HG03103 (cell line): Measurements from ENCODE around the gene SMC5.
"Not testable (repeated sequence)": the region's sequence is repeated elsewhere in the genome, so short reads cannot be mapped to it uniquely, and the experiment has no call there.

Experiments
- ATAC-seq: cut with Tn5 transposase; IDR thresholded peaks from one replicate; pipeline ENCODE4 v1.9.1; 2021; ENCODE audit warnings: low read depth; ENCODE audit not compliant: unreplicated experiment

Gene SMC5

DNA sequence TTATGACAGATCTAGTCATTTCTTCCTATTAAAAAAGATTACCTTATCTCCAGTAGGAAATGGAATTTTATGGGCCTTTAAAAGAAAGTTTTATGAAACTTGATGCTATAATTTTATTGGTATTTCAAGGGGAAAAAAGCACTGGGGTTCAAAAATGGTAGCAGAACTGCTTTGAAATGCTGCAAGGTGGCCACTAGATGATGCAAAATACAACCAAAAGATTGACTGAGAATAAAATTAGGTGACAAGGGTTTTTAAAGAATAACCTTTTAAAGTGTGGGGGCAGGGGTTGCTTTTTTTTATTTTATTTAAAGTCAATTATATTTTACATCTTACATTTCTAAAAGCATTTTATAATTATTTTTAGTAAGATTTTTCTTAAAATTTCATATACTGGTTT is 94.0 kb downstream of the SMC5 start:
- no peak for ATAC-seq

DNA sequence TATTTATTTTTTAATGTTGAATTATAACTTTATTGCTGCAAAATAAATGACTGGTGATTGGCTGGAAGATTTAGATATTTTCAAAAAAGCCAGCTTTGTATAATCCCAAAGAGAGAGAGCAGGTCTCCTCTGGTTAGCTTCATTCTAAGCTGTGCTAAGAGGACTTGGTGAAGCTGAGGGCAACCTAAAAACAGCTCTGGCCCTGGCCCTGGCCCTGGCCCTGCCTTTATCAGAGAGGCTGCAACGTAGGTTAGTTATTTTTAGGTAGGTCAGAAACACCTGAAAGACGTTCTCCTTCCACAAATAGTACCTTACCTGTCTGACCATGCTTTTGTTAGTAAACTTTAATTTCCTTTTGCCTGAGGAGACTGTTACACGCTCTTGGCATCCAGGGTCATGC is 97.0 kb downstream of the SMC5 start:
- ATAC-seq = no peak

DNA sequence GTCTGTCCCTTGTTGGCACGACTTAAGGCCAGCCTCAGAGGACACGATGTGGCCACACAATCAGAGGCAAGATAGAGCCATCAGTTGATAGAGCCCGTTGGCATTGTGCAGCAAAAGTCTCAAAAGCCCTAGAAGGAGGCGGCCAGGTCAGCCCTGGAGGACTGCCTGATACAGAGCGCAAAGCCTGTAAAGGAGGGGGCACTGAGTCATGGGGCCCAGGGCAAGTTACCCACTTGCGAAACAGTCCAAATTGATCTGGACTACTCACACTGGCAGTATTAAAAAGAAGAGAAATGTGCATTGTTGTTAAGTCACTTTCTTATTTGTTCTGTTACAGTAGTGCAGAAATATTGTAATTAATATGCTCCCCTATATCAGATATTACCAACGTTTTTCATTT is 104.2 kb downstream of the SMC5 start:
- ATAC-seq = no peak

DNA sequence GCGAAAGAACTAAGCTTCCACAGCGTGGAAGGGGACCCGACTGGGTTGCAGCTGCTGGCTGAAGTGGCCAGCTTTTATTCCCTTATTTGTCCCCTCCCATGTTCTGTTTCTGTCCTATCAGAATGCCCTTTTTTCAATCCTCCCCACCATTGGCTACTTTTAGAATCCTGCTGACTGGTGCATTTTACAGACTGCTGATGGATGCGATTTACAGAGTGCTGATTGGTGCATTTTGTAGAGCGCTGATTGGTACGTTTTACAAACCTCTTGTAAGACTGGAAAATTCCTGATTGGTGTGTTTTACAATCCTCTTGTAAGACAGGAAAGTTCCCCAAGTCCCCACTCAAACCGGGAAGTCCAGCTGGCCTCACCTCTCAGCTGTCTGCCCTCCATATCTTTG is 105.0 kb downstream of the SMC5 start:
- no peak for ATAC-seq

DNA sequence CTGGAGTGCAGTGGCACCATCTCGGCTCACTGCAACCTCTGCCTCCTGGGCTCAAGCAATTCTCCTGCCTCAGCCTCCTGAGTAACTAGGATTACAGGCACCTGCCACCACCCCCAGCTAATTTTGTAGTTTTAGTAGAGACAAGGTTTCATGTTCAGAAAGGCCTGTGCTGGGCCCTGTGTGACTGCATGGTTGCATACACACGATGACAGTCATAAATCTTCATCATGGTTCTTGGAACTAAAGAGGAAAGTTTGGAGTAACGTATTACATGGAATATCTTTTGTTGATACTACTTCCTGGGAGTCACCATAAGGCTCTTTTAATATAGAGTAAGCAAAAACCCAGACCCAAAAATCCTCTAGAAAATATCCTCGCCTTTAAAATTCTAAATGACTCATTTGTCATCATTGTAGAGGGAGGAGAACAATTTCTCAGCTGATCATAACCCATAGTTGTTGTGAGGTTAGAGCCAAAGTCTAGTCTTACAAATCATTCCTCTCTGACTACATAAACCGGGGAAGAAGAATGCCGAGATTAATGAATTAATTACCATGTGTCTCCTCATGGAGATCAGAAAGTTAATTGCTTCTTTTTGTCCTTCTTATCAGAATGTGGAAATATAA is 108.6 kb downstream of the SMC5 start:
- ATAC-seq = no peak

DNA sequence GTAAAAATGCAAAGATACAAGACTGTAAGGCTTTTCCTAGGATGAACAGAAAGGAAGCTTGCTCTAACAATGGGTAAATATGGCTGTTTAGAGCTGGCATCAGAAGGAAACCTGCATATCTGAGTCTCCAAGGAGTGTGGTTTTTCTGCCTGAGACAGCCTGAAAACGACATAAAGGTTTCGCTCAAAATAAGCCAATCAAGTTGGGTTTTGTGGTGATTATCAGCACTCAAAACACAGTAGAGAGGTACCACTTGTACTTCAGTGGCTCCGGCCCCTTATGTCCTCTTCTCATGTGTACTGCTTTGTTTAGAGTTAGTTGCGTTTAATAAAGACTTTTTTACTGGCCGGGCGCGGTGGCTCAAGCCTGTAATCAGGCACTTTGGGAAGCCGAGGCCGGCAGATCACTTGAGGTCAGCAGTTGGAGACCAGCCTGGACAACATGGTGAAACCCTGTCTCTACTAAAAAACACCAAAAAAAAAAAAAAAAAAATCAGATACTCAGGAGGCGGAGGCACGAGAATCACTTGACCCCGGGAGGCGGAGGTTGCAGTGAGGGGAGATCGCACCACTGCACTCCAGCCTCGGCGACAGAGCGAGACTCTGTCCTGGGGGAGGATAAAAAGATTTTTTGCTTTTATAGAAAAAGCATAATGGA is 116.3 kb downstream of the SMC5 start:
- no peak for ATAC-seq

DNA sequence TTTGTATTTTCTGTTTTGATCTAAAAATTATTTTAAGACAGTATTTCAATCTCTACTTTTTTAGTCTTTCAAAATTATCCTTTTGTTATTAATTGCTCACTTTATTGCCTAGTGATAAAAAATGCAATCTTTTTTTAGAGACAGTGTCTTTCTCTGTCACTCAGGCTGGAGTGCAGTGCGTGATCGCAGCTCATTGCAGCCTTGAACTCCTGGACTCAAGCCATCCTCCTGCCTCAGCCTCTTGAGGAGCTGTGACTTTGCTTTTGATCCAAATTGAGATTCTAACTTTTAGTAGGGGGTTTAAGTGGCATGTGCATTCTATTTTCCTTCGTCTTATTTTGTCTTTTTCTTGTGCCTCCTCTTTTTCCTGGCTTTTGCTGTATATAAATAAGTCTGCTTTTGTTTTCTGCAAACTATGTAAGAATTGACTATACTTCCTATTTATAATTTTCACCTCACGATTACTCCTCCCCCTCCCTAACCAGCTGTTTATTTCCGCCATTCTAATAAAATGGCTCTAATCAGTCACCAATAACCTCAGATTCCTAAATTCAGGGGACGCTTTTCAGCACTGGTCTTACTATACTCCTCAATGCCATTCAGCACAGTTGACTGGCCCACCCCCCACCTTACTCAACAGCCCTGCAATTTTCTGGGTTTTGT is 123.4 kb downstream of the SMC5 start:
- no peak for ATAC-seq

DNA sequence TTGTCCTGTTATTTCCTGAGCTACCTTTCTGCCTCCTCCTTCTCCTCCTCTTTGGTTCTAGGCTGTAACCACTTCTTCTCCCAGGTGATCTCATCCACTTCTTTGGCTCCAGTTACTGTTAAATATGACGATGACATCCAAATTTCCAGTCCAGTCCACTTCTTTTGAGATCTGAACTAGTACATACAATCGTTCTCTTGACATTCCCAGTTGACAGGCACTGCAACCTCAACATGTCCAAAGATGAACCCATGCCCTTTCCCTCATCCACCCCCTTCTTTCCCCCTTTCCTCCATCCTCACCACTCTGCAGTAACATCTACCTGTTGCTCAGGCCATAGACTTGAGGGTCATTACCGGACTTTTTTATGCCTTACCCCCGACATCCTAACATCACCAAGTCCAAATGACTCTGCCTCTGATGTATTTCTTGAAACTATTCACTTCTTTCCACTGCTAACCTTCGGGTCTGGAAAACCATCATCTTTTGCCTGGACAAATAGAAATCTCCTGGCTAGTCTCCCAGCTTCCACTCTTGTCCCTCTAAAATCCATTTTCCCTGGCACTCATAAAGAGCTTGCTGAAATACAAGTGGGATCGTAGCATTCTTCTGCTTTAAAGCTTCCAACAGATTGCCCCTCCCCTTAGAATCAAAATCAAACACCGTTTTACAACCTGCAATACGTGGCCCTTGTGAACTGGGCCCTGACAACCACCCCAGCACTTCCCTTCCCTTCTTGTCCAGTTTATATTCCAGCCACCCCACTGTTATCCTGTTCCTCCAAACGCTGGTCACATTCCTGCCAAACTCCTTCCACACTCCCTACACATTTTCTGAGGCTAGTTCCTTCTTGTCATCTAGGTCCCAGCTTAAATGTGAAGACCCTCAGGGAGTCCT is 124.2 kb downstream of the SMC5 start:
- ATAC-seq = no peak

DNA sequence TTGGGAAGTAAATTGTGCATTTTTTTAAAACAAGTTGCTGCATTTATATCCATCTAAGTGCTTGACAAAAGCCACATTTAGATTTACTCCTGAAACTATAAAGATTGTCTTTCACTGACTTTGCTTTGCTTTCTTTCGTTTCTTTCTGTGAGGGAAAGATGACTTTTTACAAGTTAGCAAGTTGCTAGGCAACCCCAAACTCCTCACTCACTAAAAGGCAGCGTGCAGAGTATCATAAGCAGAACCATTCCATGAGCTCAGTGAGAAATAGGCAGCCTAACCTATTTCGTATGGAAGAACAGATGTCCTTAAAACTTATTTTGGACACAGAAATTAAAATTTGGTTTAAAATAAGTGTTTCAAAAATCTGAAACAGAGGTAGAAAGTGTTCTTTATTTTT is 126.6 kb downstream of the SMC5 start:
- no peak for ATAC-seq

DNA sequence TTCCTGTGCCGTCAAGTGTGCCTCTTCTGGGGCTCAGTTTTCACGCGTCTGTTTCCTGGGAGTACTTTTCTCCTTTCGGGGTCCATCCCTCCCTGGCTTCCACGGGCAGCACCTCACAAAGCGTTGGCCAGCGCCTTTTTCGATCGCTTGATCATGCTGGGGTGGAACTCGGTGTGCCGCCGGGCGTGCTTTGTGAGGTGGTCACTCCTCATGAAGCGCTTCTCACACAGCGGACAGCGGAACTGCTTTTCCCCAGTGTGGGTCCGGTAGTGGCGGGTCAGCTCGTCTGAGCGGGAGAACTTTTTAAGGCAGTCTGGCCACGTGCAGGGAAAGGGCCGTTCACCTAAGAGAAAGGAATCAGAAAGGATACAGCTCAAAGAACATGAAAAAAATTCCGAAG is 128.9 kb downstream of the SMC5 start:
- ATAC-seq = no peak

DNA sequence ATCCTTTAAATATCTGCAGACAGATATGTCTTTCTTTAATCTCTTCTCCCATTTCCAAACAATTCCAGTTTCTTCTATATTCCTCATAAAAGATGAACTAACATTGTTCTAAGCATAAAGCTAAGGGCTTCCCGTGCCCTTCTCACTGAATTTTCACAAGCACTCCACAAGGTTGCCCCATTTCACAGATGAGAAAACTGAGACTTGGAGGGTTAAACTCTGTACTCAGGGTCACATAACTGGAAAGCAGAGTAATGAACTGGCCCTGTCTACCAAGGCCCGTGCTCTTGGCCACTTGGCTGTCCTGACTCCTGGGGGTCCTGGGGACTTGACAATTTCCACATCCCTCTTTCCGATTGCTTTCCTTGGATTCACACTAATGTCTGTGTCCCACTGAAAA is 130.4 kb downstream of the SMC5 start:
- ATAC-seq = no peak

DNA sequence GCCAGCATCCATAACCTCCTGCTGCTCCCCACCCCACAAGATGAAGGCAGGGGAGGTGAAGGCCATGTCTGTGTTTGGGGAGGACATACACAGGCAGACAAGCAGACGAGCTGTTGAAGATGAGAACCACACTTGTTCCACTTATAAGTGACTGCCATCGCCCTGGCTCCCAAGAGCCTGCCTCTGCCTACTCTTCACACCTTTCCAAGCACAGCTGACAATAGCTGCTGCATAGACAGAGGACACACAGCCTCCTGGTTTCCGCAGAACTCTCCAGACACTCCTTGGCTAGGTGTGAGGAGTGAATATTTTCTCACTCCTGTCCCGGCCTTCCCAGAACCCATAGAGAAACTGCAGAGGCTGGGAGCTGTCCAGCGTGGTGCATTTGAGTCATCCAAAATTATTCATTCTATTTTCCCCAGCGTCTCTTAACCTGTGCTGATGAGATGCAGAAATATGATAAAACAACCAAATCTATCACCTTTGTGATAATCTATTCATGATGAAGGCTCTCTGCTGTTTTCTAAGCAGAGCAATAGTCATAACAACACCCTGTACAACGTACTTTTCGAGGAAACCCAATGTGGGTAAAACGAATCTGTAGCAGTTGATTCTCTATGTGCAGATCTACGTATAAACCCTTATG is 131.0 kb downstream of the SMC5 start:
- no peak for ATAC-seq

DNA sequence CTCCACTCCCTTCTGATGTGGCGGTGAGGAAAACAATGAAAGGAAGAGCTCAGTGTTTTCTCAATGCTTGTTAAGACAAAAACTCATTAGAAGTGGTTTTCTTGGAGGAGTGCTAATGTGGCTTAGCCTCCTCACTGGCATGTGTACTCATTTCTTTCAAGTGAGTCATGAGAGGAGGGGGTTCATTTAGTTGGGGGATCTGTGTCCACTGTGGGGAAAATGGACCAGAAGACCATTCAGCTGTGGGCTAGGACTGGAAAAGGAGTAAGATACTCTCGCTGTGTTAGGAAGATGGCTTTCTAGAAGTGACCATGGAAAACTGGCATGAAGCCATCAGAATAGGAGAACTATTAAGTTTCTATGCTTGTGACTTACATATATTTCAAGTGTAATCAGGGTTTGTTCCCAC is 132.2 kb downstream of the SMC5 start:
- ATAC-seq = no peak

DNA sequence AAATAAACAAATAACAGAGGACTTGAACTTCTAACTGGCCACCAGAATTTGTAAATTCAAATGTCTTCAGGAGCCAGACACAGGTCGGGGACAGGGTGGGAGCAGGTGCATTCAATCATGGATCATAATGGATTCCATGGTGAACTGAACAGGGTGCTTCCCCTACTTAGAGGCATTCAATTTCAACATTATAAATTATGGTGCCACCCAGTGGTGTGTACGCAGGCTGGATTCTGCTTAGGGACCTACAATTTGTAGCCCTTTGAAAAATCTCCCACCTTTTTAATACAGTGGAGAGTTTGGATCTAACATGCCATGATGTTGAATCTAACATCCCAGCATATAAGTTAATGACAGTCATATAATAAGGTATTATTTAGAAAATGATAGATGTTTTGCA is 133.4 kb downstream of the SMC5 start:
- ATAC-seq = no peak

DNA sequence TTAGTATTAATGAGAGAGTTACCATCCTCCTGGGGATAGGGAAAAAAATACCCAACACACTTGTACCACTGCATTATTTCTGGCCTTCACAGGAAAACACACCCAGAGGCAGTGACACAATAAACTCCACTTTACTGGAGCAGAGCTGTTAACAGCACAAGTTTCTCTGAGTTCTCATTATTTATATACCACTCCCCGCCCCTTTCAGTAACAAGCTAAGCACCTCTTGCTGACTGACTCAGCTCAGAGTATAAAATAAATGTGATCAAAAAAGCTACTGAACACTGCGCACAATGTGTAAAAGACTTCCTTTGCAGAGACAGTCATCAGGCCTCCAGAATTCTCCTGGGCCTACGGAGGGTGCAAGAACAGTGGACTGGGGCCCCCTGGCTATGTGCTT is 134.1 kb downstream of the SMC5 start:
- ATAC-seq = no peak

DNA sequence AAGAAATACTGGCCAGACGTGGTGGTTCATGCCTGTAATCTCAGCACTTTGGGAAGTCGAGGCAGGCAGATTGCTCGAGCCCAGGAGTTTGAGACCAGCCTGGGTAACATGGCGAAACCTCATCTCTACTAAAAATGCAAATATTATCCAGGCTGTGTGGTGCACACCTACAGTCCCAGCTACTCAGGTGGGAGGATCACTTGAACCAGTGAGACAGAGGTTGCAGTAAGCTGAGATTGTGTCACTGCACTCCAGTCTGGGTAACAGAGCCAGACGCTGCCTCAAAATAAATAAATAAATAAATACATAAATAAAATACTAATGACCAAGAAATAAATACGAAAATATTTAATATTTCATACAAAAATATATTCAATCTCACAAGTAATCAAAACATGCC is 136.9 kb downstream of the SMC5 start:
- no peak for ATAC-seq

DNA sequence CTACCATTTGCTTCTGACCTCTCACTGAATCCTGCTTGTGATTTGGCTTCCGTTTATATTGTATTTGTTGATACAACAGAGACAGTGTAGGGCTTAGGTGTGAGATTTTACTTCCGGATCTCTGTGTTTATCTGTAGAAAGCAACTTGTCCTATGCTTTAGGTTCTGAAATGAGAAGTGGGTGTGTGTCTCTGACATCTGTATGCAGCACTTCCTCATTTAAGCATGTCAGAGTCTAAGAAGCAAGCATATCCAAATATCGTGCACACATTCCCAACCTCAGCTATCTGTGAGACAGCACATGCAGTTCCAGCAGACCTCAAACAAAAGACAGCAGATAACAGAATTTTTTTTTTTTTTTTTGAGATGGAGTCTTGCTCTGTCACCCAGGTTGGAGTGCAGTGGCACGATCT is 139.4 kb downstream of the SMC5 start:
- ATAC-seq = peak; percentile 99

DNA sequence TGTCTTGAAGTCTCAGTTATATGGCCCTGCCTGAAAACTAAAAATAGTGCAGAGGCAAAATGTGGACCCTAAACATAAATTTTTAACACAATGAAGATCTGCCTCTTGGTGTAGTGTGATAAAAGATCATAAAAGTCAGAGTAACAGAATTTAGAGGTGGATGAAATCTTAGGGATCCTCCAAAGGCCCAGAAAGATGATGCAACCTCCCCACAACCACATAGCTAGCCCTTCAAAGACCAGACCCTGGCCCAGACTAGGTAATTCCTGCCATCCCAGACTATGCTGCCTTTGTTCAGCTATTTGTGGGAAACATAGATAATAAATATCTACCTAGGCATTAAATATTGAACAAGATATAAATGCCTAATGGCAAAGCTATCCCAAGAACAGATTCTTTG is 140.4 kb downstream of the SMC5 start:
- no peak for ATAC-seq

DNA sequence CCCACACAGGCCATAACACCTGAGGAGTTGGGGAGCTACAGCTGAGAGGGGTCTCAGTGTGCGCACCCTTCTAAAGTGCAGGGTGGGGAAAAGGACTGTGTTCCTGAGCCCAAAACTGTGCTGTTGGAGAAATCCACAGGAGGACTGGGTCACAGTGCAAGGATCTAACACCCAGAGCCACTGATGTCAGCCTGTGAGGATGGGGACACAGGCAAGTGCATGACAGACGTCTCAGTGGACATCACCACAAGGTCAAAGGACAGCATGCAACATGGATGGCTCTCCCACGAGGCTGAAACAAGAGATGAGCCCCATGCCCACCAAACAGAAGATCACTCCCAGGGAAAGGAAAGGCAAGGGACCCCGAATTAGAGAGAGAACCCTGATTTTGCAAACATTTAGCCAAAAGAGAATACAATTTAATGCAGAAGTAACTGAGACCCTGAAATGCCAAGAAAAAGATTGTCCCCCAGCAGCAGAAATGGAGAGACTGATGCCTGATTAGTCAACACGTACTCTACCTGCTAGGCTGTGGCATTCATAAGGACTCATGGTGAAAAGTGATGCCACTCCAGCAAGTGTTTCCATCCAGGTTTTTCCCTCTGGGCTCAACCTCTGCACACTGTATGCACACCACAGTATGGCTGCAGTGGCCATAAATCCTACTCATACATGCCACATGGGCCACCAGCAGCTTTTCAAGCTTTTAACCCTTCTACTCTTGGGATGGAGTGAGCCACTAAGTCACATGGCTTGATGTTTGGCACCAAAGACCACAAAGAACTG is 141.5 kb downstream of the SMC5 start:
- ATAC-seq = no peak

DNA sequence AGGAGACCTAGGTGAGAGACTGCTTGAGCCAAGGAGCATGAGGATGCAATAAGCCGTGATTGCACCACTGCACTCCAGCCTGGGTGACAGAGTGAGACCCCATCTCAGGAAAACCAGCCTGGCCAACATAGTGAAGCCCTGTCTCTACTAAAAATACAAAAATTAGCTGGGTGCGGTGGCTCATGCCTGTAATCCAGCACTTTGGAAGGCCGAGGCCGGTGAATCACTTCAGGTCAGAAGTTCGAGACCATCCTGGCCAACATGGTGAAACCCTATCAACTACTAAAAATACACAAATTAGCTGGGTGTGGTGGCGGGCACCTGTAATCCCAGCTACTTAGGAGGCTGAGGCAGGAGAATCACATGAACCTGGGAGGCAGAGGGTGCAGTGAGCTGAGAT is 142.5 kb downstream of the SMC5 start:
- ATAC-seq = not testable (repeated sequence)
